ENCODE data around the gene FAM72D. TPM values are rescaled to one million over a fixed set of nuclear protein-coding genes. Genes with fewer than 3 reads are reported as not detected.
"Not testable (repeated sequence)": the region's sequence is repeated elsewhere in the genome, so short reads cannot be mapped to it uniquely, and the experiment has no call there.

The FAM72D gene
- total RNA-seq, 2 experiments from 2014 or later = not detected

DNA sequence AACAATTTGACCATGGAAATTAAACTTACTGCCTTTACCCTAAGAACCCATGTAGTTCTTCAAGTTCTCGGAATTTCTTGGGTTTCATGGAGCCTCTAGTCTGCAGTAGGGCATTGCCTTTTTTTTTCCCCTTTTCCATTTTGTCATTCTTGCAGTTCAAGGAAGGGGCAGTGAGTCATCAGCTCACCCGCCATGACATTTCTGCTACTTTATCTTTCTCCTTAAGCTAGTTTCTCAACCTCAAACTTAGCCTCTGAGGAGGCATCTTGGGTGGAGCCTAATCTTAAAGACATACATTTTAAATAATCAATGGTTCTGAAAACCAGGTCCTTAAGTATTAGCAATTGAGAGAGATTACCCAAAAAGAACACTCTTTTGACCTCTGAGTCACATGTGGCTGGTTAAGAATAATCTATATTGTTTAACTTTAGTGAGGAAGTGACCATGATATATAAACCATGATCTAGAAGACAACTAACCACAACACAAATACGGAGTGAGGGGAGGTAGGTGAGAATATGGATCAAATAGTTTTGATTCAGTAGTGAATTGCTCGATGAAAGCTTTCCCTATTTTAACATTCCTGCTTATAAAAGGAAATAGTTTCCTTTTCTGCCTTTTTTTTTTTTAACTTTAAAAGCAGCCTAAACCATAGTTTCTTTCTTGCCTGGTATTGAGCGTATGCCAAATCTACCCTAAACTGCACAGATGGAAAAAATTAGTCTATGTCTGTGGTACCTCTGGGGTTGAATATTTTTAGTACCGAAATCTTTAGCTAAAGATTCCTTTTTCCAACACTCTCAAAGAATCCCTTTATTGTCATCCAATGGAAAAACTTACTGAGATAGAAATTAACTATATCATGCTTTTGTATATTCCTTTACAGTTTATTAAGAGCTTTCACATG is 20.1 kb downstream of the FAM72D start:
- H3K9me3 Mint-ChIP-seq; intact Hi-C loops (cut with DNase I, micrococcal nuclease); H3K9me3 ChIP-seq (ENCODE audit: control insufficient read depth in 1 of 2, insufficient read depth in 1 of 2, low read length in 2 of 2); H3K27me3 Mint-ChIP-seq; H3K4me1 ChIP-seq (ENCODE audit: insufficient read depth, low read length); H3K4me1 Mint-ChIP-seq (ENCODE audit: low read depth); H3K36me3 Mint-ChIP-seq (ENCODE audit: low read depth); ATAC-seq (ENCODE audit: poor library complexity); CTCF ChIA-PET; POLR2A ChIA-PET; H3K27ac ChIP-seq (ENCODE audit: low read depth in 1 of 2, low read length in 2 of 2); H3K36me3 ChIP-seq (ENCODE audit: insufficient read depth, low read length); H3K27ac Mint-ChIP-seq; H3K4me3 ChIP-seq (ENCODE audit: low read length); H3K27me3 ChIP-seq (ENCODE audit: control insufficient read depth in 1 of 2, insufficient read depth in 2 of 2, low read length in 2 of 2); H3K4me3 Mint-ChIP-seq; DNase-seq: not testable (repeated sequence)

DNA sequence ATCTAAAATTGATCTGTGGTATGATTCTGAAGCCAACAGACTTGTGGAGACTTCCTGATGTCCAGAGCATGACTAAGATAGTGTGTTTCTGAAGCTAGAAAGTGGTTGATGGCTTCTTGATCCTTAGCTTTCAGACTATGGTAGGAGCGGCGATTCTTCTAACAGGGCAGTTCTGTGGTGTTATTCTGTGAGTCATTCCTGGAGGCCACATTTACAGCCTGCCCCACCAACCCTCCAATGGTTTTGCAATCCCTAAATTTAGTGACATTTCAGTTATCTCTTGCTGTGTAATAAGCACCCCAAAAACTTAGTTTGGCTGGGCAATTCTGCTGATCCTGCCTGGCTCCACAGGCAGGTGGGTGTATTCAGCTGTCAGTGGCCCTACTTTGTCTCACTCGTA is 24.1 kb downstream of the FAM72D start:
- intact Hi-C loops (cut with DNase I, micrococcal nuclease); H3K27me3 Mint-ChIP-seq; H3K9me3 Mint-ChIP-seq; H3K9me3 ChIP-seq (ENCODE audit: control insufficient read depth in 1 of 2, insufficient read depth in 1 of 2, low read length in 2 of 2); ATAC-seq (ENCODE audit: poor library complexity); H3K4me3 Mint-ChIP-seq; H3K4me1 ChIP-seq (ENCODE audit: insufficient read depth, low read length); H3K36me3 Mint-ChIP-seq (ENCODE audit: low read depth); POLR2A ChIA-PET; H3K27ac Mint-ChIP-seq; H3K4me3 ChIP-seq (ENCODE audit: low read length); DNase-seq; H3K27me3 ChIP-seq (ENCODE audit: control insufficient read depth in 1 of 2, insufficient read depth in 2 of 2, low read length in 2 of 2); H3K4me1 Mint-ChIP-seq (ENCODE audit: low read depth); CTCF ChIA-PET; H3K27ac ChIP-seq (ENCODE audit: low read depth in 1 of 2, low read length in 2 of 2); H3K36me3 ChIP-seq (ENCODE audit: insufficient read depth, low read length): not testable (repeated sequence)

DNA sequence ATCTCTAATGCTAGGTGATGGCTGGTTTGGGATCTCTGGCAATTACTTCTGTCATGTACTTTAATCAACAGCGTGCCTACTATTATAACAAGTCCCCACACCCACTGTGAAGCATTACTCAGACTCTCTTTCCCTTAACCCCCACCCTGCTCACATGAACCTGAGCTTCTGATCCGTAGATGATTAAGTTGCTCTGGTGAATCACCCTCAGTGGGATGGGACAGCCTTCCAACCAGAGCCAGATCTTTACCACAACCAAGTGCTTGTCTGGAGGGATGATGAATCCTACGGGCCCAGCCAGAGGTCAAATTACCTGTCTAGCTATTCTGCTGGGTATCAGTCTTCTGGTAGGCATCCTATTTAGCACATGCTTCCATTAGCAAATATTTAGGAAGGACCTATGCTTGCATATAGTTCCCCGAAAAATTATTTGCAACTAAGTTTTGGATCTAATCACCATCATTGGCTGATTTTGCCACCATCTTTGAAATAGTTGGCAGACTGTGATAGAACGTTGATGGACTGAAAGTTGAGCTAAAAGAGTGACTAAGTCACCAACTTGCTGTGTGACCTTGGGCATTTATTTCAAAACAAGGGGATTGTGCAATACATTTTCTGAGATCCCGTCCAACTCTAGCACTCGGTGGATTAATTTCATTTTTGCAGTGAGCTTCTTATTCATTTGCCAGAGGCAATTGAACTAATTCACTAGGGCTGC is 26.7 kb downstream of the FAM72D start:
- H3K27ac Mint-ChIP-seq; intact Hi-C loops (cut with DNase I, micrococcal nuclease); H3K4me3 ChIP-seq (ENCODE audit: low read length); ATAC-seq (ENCODE audit: poor library complexity); POLR2A ChIA-PET; H3K9me3 Mint-ChIP-seq; H3K27me3 ChIP-seq (ENCODE audit: control insufficient read depth in 1 of 2, insufficient read depth in 2 of 2, low read length in 2 of 2); H3K27ac ChIP-seq (ENCODE audit: low read depth in 1 of 2, low read length in 2 of 2); DNase-seq; H3K36me3 Mint-ChIP-seq (ENCODE audit: low read depth); H3K36me3 ChIP-seq (ENCODE audit: insufficient read depth, low read length); CTCF ChIA-PET; H3K4me3 Mint-ChIP-seq; H3K27me3 Mint-ChIP-seq; H3K4me1 Mint-ChIP-seq (ENCODE audit: low read depth); H3K4me1 ChIP-seq (ENCODE audit: insufficient read depth, low read length); H3K9me3 ChIP-seq (ENCODE audit: control insufficient read depth in 1 of 2, insufficient read depth in 1 of 2, low read length in 2 of 2): not testable (repeated sequence)

GRCh38 chr1:145123062-145123395 is 27.3 kb downstream of the FAM72D start:
- DNase-seq; H3K9me3 Mint-ChIP-seq; H3K4me1 Mint-ChIP-seq (ENCODE audit: low read depth); H3K36me3 ChIP-seq (ENCODE audit: insufficient read depth, low read length); H3K27me3 ChIP-seq (ENCODE audit: control insufficient read depth in 1 of 2, insufficient read depth in 2 of 2, low read length in 2 of 2); H3K27ac Mint-ChIP-seq; H3K27ac ChIP-seq (ENCODE audit: low read depth in 1 of 2, low read length in 2 of 2); H3K36me3 Mint-ChIP-seq (ENCODE audit: low read depth); H3K27me3 Mint-ChIP-seq; H3K9me3 ChIP-seq (ENCODE audit: control insufficient read depth in 1 of 2, insufficient read depth in 1 of 2, low read length in 2 of 2); POLR2A ChIA-PET; CTCF ChIA-PET; H3K4me3 Mint-ChIP-seq; H3K4me3 ChIP-seq (ENCODE audit: low read length); H3K4me1 ChIP-seq (ENCODE audit: insufficient read depth, low read length); ATAC-seq (ENCODE audit: poor library complexity); intact Hi-C loops (cut with DNase I, micrococcal nuclease): not testable (repeated sequence)

GRCh38 chr1:145123992-145124641 is 28.3 kb downstream of the FAM72D start:
- H3K4me1 Mint-ChIP-seq (ENCODE audit: low read depth); H3K27me3 ChIP-seq (ENCODE audit: control insufficient read depth in 1 of 2, insufficient read depth in 2 of 2, low read length in 2 of 2); intact Hi-C loops (cut with DNase I, micrococcal nuclease); H3K9me3 Mint-ChIP-seq; H3K4me3 ChIP-seq (ENCODE audit: low read length); H3K4me3 Mint-ChIP-seq; H3K27ac Mint-ChIP-seq; H3K9me3 ChIP-seq (ENCODE audit: control insufficient read depth in 1 of 2, insufficient read depth in 1 of 2, low read length in 2 of 2); H3K36me3 ChIP-seq (ENCODE audit: insufficient read depth, low read length); DNase-seq; H3K36me3 Mint-ChIP-seq (ENCODE audit: low read depth); H3K27me3 Mint-ChIP-seq; CTCF ChIA-PET; POLR2A ChIA-PET; H3K4me1 ChIP-seq (ENCODE audit: insufficient read depth, low read length); H3K27ac ChIP-seq (ENCODE audit: low read depth in 1 of 2, low read length in 2 of 2): not testable (repeated sequence)
- ATAC-seq (ENCODE audit: poor library complexity) = peak; percentile 52

DNA sequence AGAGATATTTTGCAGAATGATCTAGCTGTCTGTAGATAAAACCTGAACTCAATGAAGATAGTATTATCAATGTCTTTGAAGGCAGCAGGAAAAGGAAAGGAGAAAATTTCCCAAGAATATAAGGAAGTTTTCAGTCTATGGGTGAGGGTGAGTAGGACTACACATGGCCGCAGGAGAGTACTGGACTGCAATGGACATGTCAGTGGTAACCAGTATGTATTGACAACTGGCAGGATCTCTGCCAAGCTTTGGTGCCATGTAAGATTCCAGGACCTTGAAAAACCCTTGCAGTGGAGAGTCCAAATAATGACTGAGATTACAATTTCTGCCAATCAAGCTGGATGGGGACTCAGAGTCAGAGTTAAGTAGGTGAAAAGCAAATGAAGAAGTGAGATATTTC is 29.3 kb downstream of the FAM72D start:
- CTCF ChIA-PET; DNase-seq; ATAC-seq (ENCODE audit: poor library complexity); intact Hi-C loops (cut with DNase I, micrococcal nuclease); H3K27me3 Mint-ChIP-seq; H3K9me3 Mint-ChIP-seq; H3K27me3 ChIP-seq (ENCODE audit: control insufficient read depth in 1 of 2, insufficient read depth in 2 of 2, low read length in 2 of 2); H3K27ac ChIP-seq (ENCODE audit: low read depth in 1 of 2, low read length in 2 of 2); H3K4me1 ChIP-seq (ENCODE audit: insufficient read depth, low read length); H3K27ac Mint-ChIP-seq; H3K4me1 Mint-ChIP-seq (ENCODE audit: low read depth); H3K4me3 ChIP-seq (ENCODE audit: low read length); H3K9me3 ChIP-seq (ENCODE audit: control insufficient read depth in 1 of 2, insufficient read depth in 1 of 2, low read length in 2 of 2); H3K4me3 Mint-ChIP-seq; H3K36me3 ChIP-seq (ENCODE audit: insufficient read depth, low read length); POLR2A ChIA-PET; H3K36me3 Mint-ChIP-seq (ENCODE audit: low read depth): not testable (repeated sequence)

GRCh38 chr1:145127144-145127543 is 31.4 kb downstream of the FAM72D start:
- H3K9me3 ChIP-seq (ENCODE audit: control insufficient read depth in 1 of 2, insufficient read depth in 1 of 2, low read length in 2 of 2); H3K36me3 Mint-ChIP-seq (ENCODE audit: low read depth); H3K27me3 Mint-ChIP-seq; CTCF ChIA-PET; H3K36me3 ChIP-seq (ENCODE audit: insufficient read depth, low read length); POLR2A ChIA-PET; H3K4me3 Mint-ChIP-seq; H3K4me1 Mint-ChIP-seq (ENCODE audit: low read depth); ATAC-seq (ENCODE audit: poor library complexity); H3K27ac Mint-ChIP-seq; H3K4me3 ChIP-seq (ENCODE audit: low read length); DNase-seq; H3K27me3 ChIP-seq (ENCODE audit: control insufficient read depth in 1 of 2, insufficient read depth in 2 of 2, low read length in 2 of 2); H3K9me3 Mint-ChIP-seq; H3K4me1 ChIP-seq (ENCODE audit: insufficient read depth, low read length); intact Hi-C loops (cut with DNase I, micrococcal nuclease); H3K27ac ChIP-seq (ENCODE audit: low read depth in 1 of 2, low read length in 2 of 2): not testable (repeated sequence)

Measured in CD4-positive, alpha-beta T cell (primary cell).